Nephron progenitor cell (in vitro differentiated cells): ENCODE data around the gene ATL2.

ENCODE experiments used
- DNase-seq: peaks from one replicate; pipeline ENCODE4 v3.0.0; 2021
- H3K27ac Mint-ChIP-seq: 2 replicates; pipeline ENCODE4 v1.8.0; 2021; ENCODE audit warnings: mild to moderate bottlenecking, moderate library complexity, mixed read lengths
- H3K27me3 Mint-ChIP-seq: 2 replicates; pipeline ENCODE4 v1.8.0; 2021; ENCODE audit warnings: mild to moderate bottlenecking, low read depth, mixed read lengths; ENCODE audit not compliant: poor library complexity
- H3K36me3 Mint-ChIP-seq: 2 replicates; pipeline ENCODE4 v1.8.0; 2021; ENCODE audit warnings: low read depth, mixed read lengths
- H3K4me1 Mint-ChIP-seq: 2 replicates; pipeline ENCODE4 v1.8.0; 2021; ENCODE audit warnings: mixed read lengths
- H3K4me3 Mint-ChIP-seq: 2 replicates; pipeline ENCODE4 v1.8.0; 2021; ENCODE audit warnings: mild to moderate bottlenecking, moderate library complexity, mixed read lengths
- H3K9me3 Mint-ChIP-seq: 2 replicates; pipeline ENCODE4 v1.8.0; 2021; ENCODE audit warnings: mild to moderate bottlenecking, moderate library complexity, mixed read lengths
- TF ChIP-seq, protein P1 (sequence below): fragments of 200-600 bp; sonication (generic); IDR thresholded peaks from 2 replicates; pipeline ENCODE4 v1.5.0; 2021; ENCODE audit warnings: antibody characterized with exemption

The ATL2 gene

DNA sequence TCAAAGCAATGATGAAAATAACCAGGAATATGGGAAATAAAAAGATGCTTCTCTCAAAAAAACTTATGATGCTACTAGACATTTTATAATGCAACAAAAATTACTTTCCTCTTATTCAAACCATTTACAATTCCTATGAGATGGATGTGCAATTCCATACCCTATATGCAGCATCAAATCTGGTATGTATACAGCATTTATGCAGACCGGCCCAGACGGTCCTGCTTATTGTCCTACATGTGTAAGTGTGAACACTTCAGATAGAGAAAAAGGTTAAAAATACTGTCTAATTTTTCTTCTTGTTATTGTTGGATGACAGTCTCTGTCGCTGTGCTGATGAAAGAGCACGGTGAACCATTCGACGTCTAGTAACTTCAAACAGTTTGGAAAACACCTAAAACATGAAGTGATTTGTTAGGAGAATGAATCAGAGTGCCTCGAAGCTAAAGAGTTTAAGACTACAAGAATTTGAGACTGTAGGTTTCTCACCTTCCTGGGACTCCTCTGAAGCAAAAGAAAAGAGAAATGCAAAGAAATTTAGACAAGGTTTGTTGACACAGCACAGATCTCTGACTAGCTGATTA lies 80.8 kb downstream of the ATL2 start:
- DNase-seq: no peak
- TF ChIP-seq, protein P1, sequence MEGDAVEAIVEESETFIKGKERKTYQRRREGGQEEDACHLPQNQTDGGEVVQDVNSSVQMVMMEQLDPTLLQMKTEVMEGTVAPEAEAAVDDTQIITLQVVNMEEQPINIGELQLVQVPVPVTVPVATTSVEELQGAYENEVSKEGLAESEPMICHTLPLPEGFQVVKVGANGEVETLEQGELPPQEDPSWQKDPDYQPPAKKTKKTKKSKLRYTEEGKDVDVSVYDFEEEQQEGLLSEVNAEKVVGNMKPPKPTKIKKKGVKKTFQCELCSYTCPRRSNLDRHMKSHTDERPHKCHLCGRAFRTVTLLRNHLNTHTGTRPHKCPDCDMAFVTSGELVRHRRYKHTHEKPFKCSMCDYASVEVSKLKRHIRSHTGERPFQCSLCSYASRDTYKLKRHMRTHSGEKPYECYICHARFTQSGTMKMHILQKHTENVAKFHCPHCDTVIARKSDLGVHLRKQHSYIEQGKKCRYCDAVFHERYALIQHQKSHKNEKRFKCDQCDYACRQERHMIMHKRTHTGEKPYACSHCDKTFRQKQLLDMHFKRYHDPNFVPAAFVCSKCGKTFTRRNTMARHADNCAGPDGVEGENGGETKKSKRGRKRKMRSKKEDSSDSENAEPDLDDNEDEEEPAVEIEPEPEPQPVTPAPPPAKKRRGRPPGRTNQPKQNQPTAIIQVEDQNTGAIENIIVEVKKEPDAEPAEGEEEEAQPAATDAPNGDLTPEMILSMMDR: no peak
- peaks cover 75% of the 10 kb centered on the region for H3K36me3 Mint-ChIP-seq
- no peaks in the 10 kb centered on the region for H3K27me3 Mint-ChIP-seq
- H3K9me3 Mint-ChIP-seq: no peaks in the 10 kb centered on the region
- H3K27ac Mint-ChIP-seq: no peak overlapping the region
- H3K4me3 Mint-ChIP-seq: no peak overlapping the region
- H3K4me1 Mint-ChIP-seq: no peaks in the 10 kb centered on the region

DNA sequence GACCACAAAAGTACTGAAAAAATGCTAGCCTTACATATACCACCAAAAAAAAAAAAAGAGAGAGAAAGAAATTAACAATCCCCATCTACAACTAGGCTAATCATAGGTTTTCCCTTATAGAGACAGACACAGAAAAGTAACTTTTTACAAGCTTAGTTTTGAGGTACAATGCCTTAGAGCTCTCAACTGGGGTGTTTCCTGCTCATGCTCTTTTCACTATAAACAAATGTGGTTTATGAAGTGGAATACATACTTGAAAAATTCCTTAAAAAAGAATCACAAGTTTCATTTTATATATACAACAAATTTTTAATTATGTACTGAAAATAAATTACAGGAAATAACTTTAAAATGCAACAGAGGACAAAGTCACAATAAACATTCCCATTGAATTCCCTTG lies 82.5 kb downstream of the ATL2 start:
- no peaks in the 10 kb centered on the region for H3K27me3 Mint-ChIP-seq
- no peak for DNase-seq
- H3K36me3 Mint-ChIP-seq: peaks cover 70% of the 10 kb centered on the region
- TF ChIP-seq, protein P1: no peak
- H3K9me3 Mint-ChIP-seq: no peaks in the 10 kb centered on the region
- no peak overlapping the region for H3K27ac Mint-ChIP-seq
- no peak overlapping the region for H3K4me3 Mint-ChIP-seq
- no peaks in the 10 kb centered on the region for H3K4me1 Mint-ChIP-seq

DNA sequence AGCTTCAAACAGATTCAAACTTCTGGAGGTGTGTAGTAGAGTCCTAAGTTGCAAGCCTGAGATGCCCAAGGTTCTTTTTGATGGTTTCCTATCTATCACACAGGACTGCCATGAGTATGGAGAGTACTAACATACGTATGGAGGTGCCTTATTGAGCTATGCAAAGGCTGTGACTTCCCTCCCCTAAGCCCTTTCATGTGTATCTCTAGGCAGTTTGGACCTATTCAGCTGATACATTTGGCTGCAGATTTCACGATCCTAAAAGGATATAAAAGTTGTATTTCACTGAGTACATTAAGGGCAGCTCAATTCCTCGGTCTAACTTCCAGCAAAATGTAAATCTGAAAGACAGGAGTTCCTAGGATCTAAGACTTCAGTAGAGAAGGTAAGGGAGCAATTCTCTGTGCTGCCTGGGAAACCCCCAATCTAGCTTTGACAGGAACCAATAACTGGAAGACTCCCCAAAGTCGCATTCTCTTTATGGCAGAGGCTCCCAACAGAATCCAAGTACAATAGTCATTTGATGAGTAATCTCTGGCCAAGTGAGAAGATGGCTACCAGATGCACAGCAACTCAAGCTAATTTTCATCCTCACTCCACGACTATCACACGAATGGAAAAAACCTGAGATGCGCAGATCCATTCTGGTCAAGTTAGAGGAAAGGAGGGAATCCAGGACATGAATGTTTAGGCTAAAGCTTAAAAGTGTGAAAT lies 83.8 kb downstream of the ATL2 start:
- Mint-ChIP-seq H3K4me3 (no peak overlapping the region), H3K27ac (no peak overlapping the region), H3K36me3 (peaks cover 58% of the 10 kb centered on the region), H3K4me1 (no peaks in the 10 kb centered on the region), H3K9me3 (no peaks in the 10 kb centered on the region), H3K27me3 (no peaks in the 10 kb centered on the region)
- DNase-seq: no peak
- TF ChIP-seq, protein P1: no peak

DNA sequence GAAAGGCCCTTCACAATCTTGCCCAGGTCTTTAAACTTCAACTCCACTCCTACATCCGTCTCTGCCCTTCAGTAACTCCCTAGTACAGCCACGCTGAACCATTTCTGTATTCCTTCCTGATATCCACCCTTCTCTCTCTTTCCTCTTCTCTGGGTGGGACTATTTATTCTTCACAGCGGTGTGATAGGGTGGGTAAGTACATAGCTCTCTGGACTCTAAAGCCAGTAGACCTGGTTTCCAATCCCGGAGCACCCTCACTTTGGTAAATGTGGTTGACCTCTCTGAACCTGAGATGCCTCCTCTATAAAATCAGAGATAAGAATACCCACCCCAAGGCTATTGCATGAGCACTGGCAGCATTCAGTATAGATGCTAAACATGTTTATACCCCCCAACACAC lies 86.7 kb downstream of the ATL2 start:
- TF ChIP-seq, protein P1: no peak
- H3K36me3 Mint-ChIP-seq: peaks cover 29% of the 10 kb centered on the region
- H3K9me3 Mint-ChIP-seq: no peaks in the 10 kb centered on the region
- peaks cover under 1% of the 10 kb centered on the region for H3K4me1 Mint-ChIP-seq
- no peak for DNase-seq
- H3K27me3 Mint-ChIP-seq: no peaks in the 10 kb centered on the region
- no peak overlapping the region for H3K27ac Mint-ChIP-seq
- H3K4me3 Mint-ChIP-seq: no peak overlapping the region

DNA sequence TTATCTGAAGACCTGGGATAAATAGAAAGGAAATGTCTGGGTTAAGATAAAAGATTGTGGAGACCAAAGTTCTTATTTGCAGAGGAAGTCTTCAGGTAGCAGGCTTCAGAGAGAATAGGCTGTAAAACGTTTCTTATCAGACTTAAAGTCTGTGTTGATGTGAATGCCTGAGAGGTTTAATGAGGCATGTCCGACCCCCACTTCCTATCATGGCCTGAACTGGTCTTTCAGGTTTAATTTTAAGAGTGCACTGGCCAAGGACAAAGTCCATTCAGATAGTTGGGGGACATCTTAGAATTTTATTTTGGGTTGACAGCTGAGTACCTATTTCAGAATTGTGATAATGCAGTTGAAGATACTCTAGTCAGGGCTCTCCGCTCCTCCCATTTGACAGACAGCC lies 92.1 kb downstream of the ATL2 start:
- Mint-ChIP-seq H3K36me3 (no peaks in the 10 kb centered on the region), H3K27me3 (peaks cover 2% of the 10 kb centered on the region), H3K9me3 (no peaks in the 10 kb centered on the region), H3K27ac (no peak overlapping the region), H3K4me1 (peaks cover 12% of the 10 kb centered on the region), H3K4me3 (no peak overlapping the region)
- TF ChIP-seq, protein P1: no peak
- no peak for DNase-seq
